HG03095 (cell line): ENCODE data around the gene PARP9.
A peak's percentile ranks its signal among the peaks of the same experiment; 100 is the strongest.
"Not testable (repeated sequence)": the region's sequence is repeated elsewhere in the genome, so short reads cannot be mapped to it uniquely, and the experiment has no call there.

ENCODE experiments used
- ATAC-seq: cut with Tn5 transposase; IDR thresholded peaks from one replicate; pipeline ENCODE4 v1.9.1; 2021; ENCODE audit warnings: moderate library complexity; ENCODE audit not compliant: unreplicated experiment

The PARP9 gene

GRCh38 chr3:122523317-122523716 is 40.8 kb downstream of the PARP9 start:
- ATAC-seq: no peak

DNA sequence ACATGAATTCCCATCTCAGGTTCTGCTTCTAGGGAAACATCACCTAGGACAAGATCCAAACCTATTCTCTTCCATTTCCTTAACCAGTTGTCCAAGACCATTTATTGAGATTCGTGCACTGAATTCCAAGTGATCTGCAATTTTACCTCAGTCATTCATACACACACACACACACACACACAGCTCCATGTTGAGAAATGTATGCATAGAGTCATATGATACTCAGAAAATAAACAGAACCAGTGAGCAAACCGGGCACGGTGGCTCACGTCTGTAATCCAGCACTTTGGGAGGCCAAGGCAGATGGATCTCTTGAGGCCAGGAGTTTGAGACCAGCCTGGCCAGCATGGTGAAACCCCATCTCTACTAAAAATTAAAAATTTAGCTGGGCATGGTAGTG is 43.2 kb downstream of the PARP9 start:
- no peak for ATAC-seq

DNA sequence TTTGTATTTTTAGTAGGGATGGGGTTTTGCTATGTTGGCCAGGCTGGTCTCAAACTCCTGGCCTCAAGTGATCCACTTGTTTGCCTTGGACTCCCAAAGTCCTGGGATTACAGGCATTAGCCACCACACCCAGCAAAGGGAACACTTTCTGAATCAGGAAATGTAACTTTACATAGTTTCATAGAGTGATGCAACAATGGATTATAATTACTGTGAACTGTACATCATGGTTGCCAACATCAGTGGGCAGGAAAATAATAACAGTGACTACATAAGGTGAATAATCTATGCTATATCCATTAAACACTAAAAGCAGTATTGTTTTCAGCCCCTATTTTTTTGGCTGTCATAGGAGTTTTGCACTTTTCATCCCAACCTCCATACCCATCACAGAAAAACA is 44.4 kb downstream of the PARP9 start:
- no peak for ATAC-seq

GRCh38 chr3:122516846-122517360 is 47.2 kb downstream of the PARP9 start:
- no peak for ATAC-seq

DNA sequence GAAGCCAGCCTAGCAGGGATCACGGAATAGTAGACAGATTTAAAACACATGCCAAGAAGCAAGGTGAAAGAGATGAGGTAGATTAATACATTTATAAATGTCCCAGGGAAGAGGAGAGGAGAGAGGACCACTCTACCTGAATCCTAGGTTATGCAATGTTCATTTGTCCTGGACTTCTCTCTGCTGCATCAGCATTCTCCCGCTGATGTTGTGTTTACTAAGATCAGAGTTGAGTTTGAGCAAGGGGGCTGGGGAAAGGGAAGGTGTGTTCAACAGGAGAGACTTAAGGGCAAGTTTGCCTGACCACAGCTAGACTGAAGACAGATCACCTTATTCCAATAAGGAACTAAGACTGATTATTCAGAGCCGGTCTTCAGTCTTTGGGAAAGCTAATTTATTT is 48.2 kb downstream of the PARP9 start:
- no peak for ATAC-seq

GRCh38 chr3:122515020-122515468 is 49.1 kb downstream of the PARP9 start:
- ATAC-seq: no peak

- peak; percentile 83 for ATAC-seq
Observed at GRCh38 chr3:122514123-122515019, 49.7 kb downstream of the PARP9 start, which contains the start of gene KPNA1. KPNA1 (minus strand) TSS chr3:122514939; CDS start chr3:122496565, 18,374 bp downstream.

DNA sequence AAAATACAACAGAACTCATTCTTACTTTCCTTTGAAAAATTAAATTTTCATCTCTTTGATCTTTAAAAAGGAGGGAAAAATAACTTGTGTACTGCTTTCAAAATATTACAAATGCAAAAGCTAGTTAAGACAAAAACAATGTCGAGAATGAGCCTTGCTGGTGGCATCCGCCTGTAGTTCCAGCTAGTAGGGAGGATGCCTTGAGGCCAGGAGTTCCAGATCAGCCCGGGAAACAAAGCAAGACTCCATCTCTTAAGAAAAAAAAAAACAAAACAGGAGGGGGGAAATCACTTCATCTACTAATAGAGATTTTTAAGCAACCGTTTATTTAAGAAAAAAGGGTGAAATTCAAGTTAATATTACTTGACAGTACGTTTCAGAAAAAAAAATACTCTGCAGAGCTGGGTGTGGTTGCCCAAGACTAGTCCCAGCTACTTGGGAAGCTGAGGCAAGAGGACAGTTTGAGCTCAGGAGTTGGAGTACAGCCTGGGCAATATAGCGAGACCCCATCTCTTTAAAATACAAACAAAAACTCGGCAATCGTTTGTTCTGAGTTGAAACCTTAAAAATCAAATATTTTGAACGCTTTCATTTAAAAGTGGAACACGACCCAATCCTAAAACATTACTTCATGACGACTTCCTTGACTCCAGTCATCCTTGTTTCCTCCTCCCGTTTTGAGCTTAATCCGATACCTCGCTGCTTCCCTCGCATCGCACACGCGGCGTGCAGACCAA is 50.5 kb downstream of the PARP9 start:
- no peak for ATAC-seq

DNA sequence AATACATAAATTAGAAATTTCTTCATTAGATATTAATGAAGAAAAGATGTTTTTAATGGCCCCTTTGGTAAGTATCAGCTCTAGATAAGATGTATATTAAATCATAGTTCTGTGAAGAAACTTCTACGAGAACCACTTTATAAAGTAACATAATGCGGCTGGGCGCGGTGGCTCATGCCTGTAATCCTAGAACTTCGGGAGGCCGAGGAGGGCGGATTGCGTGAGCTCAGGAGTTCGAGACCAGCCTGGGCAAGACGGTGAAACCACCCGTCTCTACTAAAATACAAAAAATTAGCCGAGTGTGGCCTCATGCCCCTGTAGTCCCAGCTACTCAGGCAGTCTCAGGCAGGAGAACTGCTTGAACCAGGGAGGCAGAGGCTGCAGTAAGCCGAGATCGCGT is 51.8 kb downstream of the PARP9 start:
- no peak for ATAC-seq

DNA sequence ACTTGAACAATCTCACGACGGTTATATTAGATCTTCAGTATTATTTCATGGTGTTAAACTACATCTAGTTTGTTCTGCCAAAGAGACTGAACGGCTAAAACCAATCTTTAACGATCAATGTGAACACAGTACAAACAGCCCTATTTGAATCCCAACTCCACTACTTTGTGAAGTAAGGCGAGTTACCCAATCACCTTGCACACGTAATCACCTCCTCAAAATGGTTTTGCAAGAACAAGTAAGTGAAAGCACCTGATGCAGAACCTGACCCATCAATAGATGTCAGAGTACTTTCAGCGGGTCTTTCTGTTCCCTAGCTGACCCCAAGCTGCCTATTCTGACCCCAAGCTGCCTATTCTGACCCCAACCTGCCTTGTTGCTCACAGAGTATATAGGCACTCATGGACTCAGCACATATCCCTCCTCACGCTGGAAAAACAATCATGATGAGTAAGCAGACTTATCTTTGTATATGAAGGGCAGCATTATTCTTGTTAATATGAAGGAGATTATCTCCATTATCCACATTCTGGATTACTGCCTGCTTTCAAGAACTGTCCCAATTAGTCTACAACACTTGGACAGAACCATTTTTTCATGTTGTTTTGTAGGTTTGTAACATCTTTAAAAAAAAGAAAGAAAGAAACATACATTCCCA is 53.1 kb downstream of the PARP9 start:
- no peak for ATAC-seq

DNA sequence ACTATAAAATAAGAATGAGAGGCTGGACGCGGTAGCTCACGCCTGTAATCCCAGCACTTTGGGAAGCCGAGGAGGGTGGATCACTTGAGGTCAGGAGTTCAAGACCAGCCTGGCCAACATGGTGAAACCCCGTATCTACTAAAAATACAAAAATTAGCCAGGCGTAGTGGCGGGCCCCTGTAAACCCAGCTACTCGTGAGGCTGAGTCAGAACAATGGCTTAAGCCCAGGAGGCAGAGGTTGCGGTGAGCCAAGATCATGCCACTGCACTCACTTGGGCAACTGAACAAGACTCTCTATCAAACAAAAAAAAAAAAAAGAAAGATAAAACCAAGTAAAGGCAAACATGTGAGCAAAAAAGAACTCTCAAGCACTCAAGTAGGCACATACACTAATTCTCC is 55.2 kb downstream of the PARP9 start:
- not testable (repeated sequence) for ATAC-seq

DNA sequence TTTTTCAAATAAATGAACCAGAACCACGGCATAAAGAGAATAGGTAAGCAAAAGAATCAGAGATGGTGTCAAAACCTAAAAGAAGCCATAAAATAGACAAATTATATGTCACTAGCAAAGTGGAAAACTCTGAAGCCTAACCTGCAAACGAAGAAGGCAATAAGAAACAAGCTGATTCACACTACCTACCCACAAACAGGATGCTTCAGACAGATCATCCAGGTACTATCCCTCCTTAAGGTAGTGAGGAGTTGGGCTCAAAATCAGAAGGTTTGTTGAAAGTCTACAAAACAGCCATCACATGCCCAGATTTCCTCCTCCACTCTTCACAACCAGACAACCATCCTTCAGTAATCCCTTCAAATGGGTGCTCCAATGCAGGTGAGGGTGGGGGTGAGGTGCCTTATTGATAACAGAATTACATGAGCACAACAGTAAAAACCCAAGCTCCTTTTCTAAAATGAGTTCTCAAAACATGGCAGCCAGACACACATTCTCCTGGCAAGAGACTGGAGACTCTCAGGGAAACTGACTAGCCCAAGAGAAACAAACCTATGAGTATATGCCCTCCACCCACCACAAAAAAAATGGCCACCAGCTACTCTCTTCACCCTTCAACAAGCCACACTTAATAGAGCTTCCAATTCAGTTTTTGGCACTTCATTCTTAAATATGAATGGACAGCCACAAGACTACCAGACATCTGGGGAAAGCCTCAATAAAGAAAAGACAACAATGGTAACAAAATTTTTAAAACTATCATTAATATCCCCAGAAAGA is 55.8 kb downstream of the PARP9 start:
- no peak for ATAC-seq

DNA sequence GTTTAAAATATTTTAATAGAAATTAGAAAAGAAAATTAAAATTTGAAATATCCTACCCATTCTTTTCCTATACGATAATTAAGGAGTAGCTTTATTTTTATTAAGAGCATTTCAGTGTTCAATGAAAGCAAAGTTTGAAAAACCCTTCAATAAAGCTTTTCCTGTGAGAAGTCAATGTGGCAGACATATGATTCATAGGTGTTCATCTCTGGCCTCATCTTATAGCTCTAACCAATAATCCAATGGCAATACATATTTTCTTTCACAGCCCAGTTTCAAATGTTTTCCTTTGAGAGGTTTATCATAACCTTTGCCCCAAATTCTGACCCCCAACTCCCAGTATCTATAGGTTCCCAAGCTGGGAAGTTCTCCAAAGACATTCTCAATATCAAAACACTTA is 57.6 kb downstream of the PARP9 start:
- no peak for ATAC-seq

DNA sequence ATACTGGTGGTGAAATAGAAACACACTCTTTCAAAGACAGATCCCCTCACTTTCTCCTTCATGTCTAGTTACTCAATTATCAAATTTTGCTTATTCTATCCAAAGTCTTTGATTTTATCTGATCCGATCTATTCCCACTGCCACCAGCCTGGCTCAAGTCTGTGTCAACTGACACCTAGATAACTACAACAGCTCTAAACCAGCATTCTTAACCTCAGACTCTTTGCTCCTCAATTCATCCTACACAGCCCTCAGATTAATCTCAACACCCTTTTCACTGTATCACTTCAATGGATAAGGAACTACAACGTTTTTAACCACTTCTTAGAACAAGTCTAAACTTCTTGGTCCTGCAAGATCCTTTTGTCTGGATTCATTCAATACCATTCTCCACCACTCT is 58.4 kb downstream of the PARP9 start:
- ATAC-seq: no peak

DNA sequence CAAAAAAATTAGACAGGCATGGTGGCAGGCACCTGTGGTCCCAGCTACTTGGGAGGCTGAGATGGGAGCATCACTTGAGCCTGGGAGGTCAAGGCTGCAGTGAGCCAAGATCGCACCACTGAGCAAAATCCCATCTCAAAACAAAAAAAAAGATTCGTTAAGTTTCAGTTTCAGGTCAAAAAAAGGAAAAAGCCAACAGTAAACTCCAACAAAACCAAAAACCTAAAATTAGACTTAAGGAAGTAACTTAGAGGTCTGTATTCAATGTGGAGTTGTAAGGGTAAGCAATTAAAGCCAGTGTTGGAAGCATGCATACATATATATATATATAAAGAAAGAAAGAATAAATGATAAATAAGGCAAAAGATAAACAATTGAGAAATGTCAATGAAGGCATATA is 61.2 kb downstream of the PARP9 start:
- ATAC-seq: no peak

DNA sequence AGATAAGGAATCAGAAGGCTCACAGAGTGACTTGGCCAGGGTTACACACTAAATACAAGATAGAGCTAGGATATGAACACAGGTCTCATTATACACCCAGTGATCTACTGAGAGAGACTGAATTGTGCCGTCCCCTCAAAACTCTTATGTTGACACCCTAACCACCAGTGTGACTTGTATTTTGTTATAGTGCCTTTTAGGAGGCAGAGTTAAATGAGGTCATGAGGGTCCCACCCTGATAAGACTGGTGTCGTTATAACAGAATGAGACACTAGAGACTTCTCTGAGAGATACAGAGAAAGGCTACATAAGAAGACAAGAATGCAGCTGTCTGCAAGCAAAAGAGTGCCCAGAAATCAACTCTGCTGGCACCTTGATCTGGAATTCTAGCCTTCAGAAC is 62.0 kb downstream of the PARP9 start:
- ATAC-seq: no peak

GRCh38 chr3:122500964-122501363 is 63.1 kb downstream of the PARP9 start:
- not testable (repeated sequence) for ATAC-seq

DNA sequence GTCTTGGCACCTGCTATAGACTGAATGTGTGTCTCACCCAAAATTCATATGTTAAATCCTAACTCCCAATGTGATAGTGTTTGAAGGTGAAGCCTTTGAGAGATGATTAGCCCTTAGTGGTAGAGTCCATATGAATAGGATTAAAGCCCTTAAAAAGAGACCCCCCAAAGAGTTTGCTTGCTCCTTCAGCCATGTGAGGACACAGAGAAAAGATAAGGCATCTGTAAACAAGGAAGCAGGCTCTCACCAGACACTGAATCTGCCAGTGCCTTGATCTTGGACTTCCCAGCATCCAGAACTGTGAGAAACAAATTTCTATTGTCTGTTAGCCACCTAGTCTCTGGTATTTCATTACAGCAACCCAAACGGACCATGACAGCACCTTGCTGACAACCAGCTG is 65.9 kb downstream of the PARP9 start:
- ATAC-seq: no peak

DNA sequence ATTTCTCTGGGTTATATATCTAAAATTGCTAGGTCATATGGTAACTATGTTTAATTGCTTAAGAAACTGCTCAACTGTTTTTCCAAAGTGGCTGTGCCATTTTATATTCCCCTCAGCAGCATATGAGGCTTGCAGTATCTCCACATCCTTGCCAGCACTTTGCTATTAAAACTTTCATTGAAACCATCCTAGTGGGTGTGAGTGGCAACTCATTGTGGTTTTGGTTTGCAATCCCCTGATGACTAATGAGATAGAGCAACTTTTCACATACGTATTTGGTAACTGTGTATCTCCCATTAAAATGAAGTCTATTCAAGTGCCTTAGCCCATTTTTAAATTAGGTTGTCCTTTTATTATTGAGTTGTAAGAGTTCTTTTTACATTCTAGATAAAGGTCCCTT is 66.7 kb downstream of the PARP9 start:
- peak; percentile 71 for ATAC-seq

GRCh38 chr3:122496508-122496907 is 67.6 kb downstream of the PARP9 start:
- ATAC-seq: no peak

GRCh38 chr3:122493296-122493695 is 70.8 kb downstream of the PARP9 start:
- ATAC-seq: no peak
